ENCODE measurements around the gene ICA1L.

ICA1L gene

DNA sequence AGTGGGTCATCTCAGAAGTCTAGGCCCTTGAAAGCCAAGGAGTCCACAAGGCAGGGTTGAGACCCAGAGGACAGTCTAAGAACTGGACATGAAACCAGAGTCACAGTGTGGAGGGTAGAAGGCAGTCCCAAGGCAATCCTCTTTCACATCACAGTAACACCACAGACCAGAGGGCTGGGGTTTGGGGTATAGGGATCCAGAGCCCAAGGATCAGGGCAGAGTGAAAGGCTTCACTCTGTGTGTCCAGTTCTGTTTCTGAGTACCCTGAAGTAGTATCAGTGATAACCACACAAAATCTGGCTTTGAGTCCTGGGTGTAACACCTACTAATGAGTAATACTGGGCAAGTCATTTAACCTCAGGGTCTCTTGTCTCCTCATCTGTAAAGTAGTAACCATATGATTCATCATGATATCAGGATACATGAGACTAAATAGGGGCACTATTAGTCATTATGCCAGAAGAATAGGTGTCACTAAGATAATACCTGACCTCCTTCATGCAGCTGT lies 91.0 kb downstream of the ICA1L start:
- DNase-seq: no peak

- no peak for DNase-seq
These were observed 93.3 kb downstream of the ICA1L start for GRCh38 chr2:202778217-202778616.

- no peak for DNase-seq
These were observed 97.5 kb downstream of the ICA1L start for GRCh38 chr2:202774104-202774503.

DNA sequence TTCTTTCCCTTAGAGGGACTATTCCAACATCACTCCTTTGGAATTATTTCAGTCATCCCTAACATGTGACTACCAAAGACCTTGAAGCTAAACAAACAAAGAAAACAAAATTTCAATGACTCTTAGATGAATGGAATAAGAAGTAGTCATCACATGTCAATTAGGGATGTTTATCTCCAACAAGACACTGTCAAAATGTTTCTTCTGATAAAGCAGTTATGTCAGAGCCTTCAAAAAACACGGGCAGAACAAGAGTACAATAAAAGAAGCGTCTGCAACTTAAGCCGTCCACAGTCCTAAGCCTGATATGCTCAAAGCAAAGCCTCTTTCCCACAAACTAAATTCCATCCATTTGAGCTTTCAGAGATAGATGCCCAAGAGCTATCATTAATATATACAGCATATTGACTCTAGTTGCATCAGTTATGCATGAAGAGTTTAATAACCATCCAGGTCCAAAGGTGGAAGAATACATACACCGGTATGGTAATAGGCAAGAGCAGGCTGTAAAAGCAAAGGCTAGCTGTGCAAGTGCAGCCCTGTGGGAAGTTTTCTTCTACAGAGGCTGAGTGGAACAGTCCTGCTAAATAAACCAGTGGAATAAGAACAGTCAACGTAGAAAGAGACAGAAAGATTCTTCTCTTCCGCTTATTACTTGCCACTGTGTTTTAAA lies 98.1 kb downstream of the ICA1L start:
- DNase-seq: no peak

- DNase-seq: no peak
These were observed 99.7 kb downstream of the ICA1L start for GRCh38 chr2:202771741-202772460.

- no peak for DNase-seq
These were observed 100.2 kb downstream of the ICA1L start for GRCh38 chr2:202771336-202771735.

- no peak for DNase-seq
These were observed 102.4 kb downstream of the ICA1L start for GRCh38 chr2:202769201-202769600.

- no peak for DNase-seq
These were observed 103.3 kb downstream of the ICA1L start for GRCh38 chr2:202768273-202768672.

DNA sequence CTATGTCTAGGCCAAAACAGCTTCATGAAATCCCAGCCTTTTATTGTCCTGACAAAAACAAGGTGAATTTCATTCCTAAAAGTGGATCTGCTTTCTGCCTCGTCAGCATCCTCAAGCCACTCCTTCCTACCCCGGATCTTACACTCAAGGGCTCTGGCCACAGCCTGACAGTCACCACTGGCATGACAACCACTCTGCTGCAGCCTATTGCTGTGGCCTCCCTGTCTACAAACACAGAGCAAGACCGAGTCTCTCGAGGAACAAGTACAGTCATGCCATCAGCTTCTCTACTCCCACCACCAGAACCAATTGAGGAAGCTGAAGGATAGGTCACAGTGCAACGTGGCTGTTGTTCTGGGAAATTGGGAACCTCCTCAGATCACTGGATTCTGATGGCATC lies 106.1 kb downstream of the ICA1L start:
- no peak for DNase-seq

- no peak for DNase-seq
These were observed 106.6 kb downstream of the ICA1L start for GRCh38 chr2:202764991-202765390.

DNA sequence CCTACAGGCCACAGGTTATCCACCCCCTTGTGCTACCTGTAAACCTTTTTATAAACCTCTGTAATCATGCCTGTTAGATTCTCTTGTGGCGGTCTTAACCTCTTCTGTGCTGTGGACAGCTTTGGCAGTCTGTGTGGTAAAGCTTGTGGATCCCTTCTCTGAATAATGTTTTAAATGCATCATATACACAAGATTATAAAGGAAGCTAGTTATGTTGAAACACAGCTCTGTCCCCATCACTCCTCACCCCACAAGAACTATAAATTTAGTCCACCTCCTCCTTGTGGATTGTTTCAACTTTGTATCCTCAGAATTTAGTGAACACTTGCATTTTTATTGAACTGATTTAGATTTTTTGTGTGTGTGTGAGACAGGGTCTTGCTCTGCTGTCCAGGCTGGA lies 107.7 kb downstream of the ICA1L start:
- DNase-seq: no peak

DNA sequence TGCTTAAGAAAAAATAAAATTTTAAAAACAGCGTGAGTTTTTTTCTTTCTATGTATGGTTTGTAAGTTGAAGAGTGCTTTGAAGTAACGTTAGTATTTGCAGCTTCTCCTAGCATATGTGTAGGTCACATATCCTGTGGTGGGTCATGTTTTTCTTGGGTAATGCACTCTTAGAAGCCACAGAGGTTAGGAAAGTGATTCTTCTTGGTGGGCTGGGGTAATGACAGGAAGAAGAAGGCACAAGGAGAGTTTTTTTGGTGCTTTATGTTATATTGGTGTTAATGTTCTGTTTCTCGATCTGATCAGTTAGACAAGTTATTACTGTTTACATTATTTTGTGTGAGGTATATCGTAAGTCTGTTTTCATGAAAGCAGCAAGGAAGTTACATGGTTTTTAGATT lies 109.0 kb downstream of the ICA1L start:
- DNase-seq: no peak

- DNase-seq: no peak
These were observed 110.7 kb downstream of the ICA1L start for GRCh38 chr2:202760848-202761247.

- DNase-seq: no peak
These were observed 113.0 kb downstream of the ICA1L start for GRCh38 chr2:202758604-202759003.

GRCh38 chr2:202758128-202758527 lies 113.4 kb downstream of the ICA1L start:
- no peak for DNase-seq

GRCh38 chr2:202757339-202757738 lies 114.2 kb downstream of the ICA1L start:
- no peak for DNase-seq

- no peak for DNase-seq
These were observed 115.0 kb downstream of the ICA1L start for GRCh38 chr2:202756598-202756997.

DNA sequence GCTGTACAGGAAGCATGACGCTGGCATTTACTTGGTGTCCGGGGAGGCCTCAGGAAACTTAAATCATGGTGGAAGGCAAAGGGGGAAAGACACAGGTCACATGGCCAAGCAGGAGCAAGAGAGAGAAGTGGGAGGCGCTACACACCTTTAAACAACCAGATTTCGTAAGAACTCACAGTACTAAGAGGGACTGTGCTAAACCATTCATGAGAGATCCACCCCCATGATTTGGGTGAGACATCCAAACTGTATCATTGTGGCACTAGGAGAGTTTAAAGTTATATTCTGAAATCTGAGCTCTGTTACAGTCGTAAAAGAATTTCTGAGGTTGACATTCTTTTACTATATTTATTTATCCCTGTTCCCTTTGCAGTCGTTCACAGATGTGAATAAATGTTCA lies 116.6 kb downstream of the ICA1L start:
- DNase-seq: no peak

- DNase-seq: no peak
These were observed 119.5 kb downstream of the ICA1L start for GRCh38 chr2:202752071-202752470.

- DNase-seq: no peak
These were observed 120.7 kb downstream of the ICA1L start for GRCh38 chr2:202750763-202751427.

DNA sequence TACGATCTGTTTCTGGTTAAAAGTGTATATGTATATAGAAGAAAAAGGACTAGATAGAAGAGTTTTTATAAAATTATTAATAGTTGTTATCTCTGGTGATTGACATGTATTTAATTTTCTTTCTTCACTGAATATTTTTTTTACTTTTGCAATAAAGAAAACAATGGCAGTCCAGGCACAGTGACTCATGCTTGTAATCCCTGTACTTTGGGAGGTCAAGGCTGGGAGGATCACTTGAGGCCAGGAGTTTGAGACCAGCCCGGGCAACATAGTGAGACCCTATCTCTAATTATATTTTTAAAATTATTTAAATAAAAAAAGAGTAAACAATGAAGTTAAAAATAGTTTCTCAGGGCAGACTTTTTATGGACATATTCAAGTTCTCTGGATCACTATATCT lies 122.1 kb downstream of the ICA1L start:
- no peak for DNase-seq

- no peak for DNase-seq
These were observed 128.0 kb downstream of the ICA1L start for GRCh38 chr2:202743613-202744012.

DNA sequence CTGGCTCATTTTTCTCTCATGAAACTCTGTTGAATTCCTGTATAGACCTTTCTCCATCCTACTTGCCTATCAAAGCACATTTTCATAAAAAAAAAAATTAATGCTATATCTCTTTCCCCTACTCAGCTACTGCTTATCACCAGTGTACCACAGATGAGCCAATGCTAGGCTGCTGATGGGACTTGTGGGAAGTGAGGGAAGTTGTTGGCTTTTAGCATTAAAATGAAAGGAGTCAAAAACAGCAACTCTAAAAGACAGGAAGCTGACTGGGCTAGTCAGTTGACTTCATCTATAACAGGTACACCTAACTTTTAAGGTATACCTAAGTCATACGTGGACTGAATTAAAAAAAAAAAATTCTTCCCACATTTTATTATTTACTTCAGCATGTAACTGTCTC lies 134.7 kb downstream of the ICA1L start:
- DNase-seq: no peak

DNA sequence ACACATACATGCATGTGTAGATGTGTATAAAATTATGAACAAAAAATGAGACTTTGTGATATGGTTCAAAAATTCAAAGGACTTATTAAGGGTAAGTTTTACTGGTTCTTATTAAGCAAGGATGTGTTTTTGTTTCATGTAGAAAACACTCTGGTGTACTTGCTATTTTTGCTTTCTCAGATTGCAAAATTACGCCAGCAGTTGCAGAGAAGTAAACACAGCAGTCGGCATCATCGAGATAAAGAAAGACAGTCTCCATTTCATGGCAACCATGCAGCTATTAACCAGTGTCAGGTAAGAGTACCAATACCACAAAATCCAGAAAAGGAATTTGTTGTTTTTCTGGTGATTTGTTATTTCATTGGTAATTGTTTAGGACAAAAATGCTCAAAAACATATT lies 145.5 kb downstream of the ICA1L start:
- DNase-seq: no peak

Data from femur (tissue), 1 donor.